Neural cell (in vitro differentiated cells): ENCODE measurements around the gene SIT1. TPM values are rescaled to one million over a fixed set of nuclear protein-coding genes. Genes with fewer than 3 reads are reported as not detected.

ENCODE experiments used
- H2AFZ ChIP-seq: fragments of 200-600, 300-800 bp; sonication (generic), shearing (Covaris generic); 2 replicates; pipeline ENCODE4 v1.6.0; 2014; ENCODE audit warnings: low read depth, mild to moderate bottlenecking, antibody characterized with exemption, low read length, moderate library complexity
- H3F3A ChIP-seq: fragments of 200-600 bp; shearing (Covaris generic); 2 replicates; pipeline ENCODE4 v1.6.1; 2016; ENCODE audit warnings: mild to moderate bottlenecking, moderate library complexity, mixed read lengths, antibody characterized with exemption, low read length; ENCODE audit not compliant: insufficient read depth, poor library complexity, severe bottlenecking
- H3K27ac ChIP-seq: fragments of 200-600, 300-800 bp; sonication (generic), shearing (Covaris generic); 2 replicates; pipeline ENCODE4 v1.5.1; 2014; ENCODE audit warnings: mild to moderate bottlenecking, low read length, moderate library complexity
- H3K27me3 ChIP-seq: fragments of 300-800, 200-600 bp; sonication (generic), shearing (Covaris generic); 2 replicates; pipeline ENCODE4 v1.6.0; 2014; ENCODE audit warnings: mild to moderate bottlenecking, low read depth, low read length, moderate library complexity; ENCODE audit not compliant: insufficient read depth
- H3K36me3 ChIP-seq: fragments of 300-800, 200-600 bp; sonication (generic), shearing (Covaris generic); 2 replicates; pipeline ENCODE4 v1.5.1; 2014; ENCODE audit warnings: mild to moderate bottlenecking, antibody characterized with exemption, low read length, moderate library complexity; ENCODE audit not compliant: insufficient read depth
- H3K4me2 ChIP-seq: fragments of 300-800, 200-600 bp; sonication (generic), shearing (Covaris generic); 2 replicates; pipeline ENCODE4 v1.6.0; 2014; ENCODE audit warnings: mild to moderate bottlenecking, low read length
- H3K4me3 ChIP-seq: fragments of 300-800, 200-600 bp; sonication (generic), shearing (Covaris generic); 2 replicates; pipeline ENCODE4 v1.5.1; 2014; ENCODE audit warnings: mild to moderate bottlenecking, low read length, moderate library complexity
- H3K79me2 ChIP-seq: fragments of 200-600 bp; shearing (Covaris generic); replicated peaks from 2 replicates; pipeline ENCODE4 v1.6.0; 2014; ENCODE audit warnings: mild to moderate bottlenecking, low read length, moderate library complexity; ENCODE audit not compliant: insufficient read depth
- H3K9ac ChIP-seq: fragments of 300-800, 200-600 bp; sonication (generic), shearing (Covaris generic); 2 replicates; pipeline ENCODE4 v1.6.1; 2016; ENCODE audit warnings: mild to moderate bottlenecking, low read length, mixed read lengths
- H3K9me2 ChIP-seq: fragments of 200-600 bp; shearing (Covaris generic); 2 replicates; pipeline ENCODE4 v1.6.1; 2016; ENCODE audit warnings: mild to moderate bottlenecking, low read length, mixed read lengths; ENCODE audit not compliant: insufficient read depth
- H3K9me3 ChIP-seq: fragments of 200-600, 300-800 bp; sonication (generic), shearing (Covaris generic); 2 replicates; pipeline ENCODE4 v1.6.1; 2016; ENCODE audit warnings: mild to moderate bottlenecking, mixed run types, low read length, moderate library complexity, mixed read lengths
- H4K20me1 ChIP-seq: fragments of 200-600 bp; shearing (Covaris generic); 2 replicates; pipeline ENCODE4 v1.6.1; 2016; ENCODE audit warnings: mild to moderate bottlenecking, mixed run types; ENCODE audit not compliant: insufficient read depth
- EP300 ChIP-seq: fragments of 450-650 bp; conservative IDR thresholded peaks from 2 replicates; pipeline ENCODE4 v1.6.1; 2014; ENCODE audit warnings: antibody characterized with exemption, mild to moderate bottlenecking, moderate library complexity; ENCODE audit not compliant: poor library complexity, severe bottlenecking
- EZH2 ChIP-seq: fragments of 200-600, 300-800 bp; shearing (Covaris generic), sonication (generic); IDR thresholded peaks from 2 replicates; pipeline ENCODE4 v1.6.1; 2014; ENCODE audit warnings: antibody characterized with exemption, low read length, borderline replicate concordance, mild to moderate bottlenecking; ENCODE audit not compliant: insufficient read depth, poor library complexity, severe bottlenecking
- MXI1 ChIP-seq: fragments of 450-650 bp; conservative IDR thresholded peaks from 2 replicates; pipeline ENCODE4 v1.6.1; 2014; ENCODE audit warnings: antibody characterized with exemption, mild to moderate bottlenecking; ENCODE audit not compliant: poor library complexity, severe bottlenecking
- POLR2AphosphoS5 ChIP-seq: IDR thresholded peaks from 2 replicates; pipeline ENCODE4 v1.6.1; 2012
- RAD21 ChIP-seq: fragments of 450-650 bp; conservative IDR thresholded peaks from 2 replicates; pipeline ENCODE4 v1.6.1; 2014; ENCODE audit warnings: antibody characterized with exemption, mild to moderate bottlenecking, moderate library complexity
- SMC3 ChIP-seq: fragments of 450-650 bp; conservative IDR thresholded peaks from 2 replicates; pipeline ENCODE4 v1.6.1; 2014; ENCODE audit warnings: antibody characterized with exemption, mild to moderate bottlenecking, moderate library complexity; ENCODE audit not compliant: poor library complexity
- TAF1 ChIP-seq: IDR thresholded peaks from 2 replicates; pipeline ENCODE4 v1.6.1; 2012; ENCODE audit warnings: low read depth
- polyA plus RNA-seq: library from polyadenylated mRNA; depleted of rRNA; stranded (reverse); fragments of >200 nt; gene quantifications from 2 replicates; pipeline ENCODE4 v1.2.3, GENCODE V29; 2014
- TF ChIP-seq, protein P1 (sequence below): fragments of 450-650 bp; IDR thresholded peaks from 2 replicates; pipeline ENCODE4 v1.5.1; 2014; ENCODE audit warnings: antibody characterized with exemption, mild to moderate bottlenecking, moderate library complexity; ENCODE audit not compliant: poor library complexity, severe bottlenecking
- TF ChIP-seq, protein P2 (sequence below): IDR thresholded peaks from 2 replicates; pipeline ENCODE4 v1.6.1; 2012; ENCODE audit warnings: borderline replicate concordance

Gene SIT1
- polyA plus RNA-seq, 1 donor from 2014 or later: not detected

DNA sequence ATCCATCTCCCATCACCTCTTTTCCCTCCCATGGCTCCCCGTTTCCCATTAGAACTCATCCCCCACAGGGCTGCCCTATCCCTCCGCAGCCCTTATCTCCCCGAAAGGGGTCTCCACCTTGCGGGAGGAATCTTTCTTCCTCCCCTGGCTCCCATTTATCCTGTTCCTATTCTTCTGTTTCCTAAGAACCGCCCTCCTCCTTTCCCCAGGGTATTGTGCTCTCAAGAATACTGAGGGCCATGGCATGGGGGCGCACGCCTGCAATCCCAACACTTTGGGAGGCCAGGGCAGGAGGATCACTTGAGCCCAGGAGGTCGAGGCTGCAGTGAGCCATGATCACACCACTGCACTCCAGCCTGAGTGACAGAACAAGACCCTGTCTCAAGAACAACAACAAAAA, 33.2 kb downstream of the SIT1 start:
- no peak overlapping the region for H3K4me2 ChIP-seq
- no peaks in the 10 kb centered on the region for H3K9me3 ChIP-seq
- no peaks in the 10 kb centered on the region for H3F3A ChIP-seq
- H3K36me3 ChIP-seq: no peaks in the 10 kb centered on the region
- H3K27ac ChIP-seq: no peak overlapping the region
- H3K9ac ChIP-seq: no peak overlapping the region
- no peaks in the 10 kb centered on the region for H3K79me2 ChIP-seq
- no peak for TF ChIP-seq POLR2AphosphoS5
- no peak for TF ChIP-seq EZH2
- TF ChIP-seq, protein P1, sequence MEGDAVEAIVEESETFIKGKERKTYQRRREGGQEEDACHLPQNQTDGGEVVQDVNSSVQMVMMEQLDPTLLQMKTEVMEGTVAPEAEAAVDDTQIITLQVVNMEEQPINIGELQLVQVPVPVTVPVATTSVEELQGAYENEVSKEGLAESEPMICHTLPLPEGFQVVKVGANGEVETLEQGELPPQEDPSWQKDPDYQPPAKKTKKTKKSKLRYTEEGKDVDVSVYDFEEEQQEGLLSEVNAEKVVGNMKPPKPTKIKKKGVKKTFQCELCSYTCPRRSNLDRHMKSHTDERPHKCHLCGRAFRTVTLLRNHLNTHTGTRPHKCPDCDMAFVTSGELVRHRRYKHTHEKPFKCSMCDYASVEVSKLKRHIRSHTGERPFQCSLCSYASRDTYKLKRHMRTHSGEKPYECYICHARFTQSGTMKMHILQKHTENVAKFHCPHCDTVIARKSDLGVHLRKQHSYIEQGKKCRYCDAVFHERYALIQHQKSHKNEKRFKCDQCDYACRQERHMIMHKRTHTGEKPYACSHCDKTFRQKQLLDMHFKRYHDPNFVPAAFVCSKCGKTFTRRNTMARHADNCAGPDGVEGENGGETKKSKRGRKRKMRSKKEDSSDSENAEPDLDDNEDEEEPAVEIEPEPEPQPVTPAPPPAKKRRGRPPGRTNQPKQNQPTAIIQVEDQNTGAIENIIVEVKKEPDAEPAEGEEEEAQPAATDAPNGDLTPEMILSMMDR: no peak
- TF ChIP-seq, protein P2, sequence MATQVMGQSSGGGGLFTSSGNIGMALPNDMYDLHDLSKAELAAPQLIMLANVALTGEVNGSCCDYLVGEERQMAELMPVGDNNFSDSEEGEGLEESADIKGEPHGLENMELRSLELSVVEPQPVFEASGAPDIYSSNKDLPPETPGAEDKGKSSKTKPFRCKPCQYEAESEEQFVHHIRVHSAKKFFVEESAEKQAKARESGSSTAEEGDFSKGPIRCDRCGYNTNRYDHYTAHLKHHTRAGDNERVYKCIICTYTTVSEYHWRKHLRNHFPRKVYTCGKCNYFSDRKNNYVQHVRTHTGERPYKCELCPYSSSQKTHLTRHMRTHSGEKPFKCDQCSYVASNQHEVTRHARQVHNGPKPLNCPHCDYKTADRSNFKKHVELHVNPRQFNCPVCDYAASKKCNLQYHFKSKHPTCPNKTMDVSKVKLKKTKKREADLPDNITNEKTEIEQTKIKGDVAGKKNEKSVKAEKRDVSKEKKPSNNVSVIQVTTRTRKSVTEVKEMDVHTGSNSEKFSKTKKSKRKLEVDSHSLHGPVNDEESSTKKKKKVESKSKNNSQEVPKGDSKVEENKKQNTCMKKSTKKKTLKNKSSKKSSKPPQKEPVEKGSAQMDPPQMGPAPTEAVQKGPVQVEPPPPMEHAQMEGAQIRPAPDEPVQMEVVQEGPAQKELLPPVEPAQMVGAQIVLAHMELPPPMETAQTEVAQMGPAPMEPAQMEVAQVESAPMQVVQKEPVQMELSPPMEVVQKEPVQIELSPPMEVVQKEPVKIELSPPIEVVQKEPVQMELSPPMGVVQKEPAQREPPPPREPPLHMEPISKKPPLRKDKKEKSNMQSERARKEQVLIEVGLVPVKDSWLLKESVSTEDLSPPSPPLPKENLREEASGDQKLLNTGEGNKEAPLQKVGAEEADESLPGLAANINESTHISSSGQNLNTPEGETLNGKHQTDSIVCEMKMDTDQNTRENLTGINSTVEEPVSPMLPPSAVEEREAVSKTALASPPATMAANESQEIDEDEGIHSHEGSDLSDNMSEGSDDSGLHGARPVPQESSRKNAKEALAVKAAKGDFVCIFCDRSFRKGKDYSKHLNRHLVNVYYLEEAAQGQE: no peak
- TF ChIP-seq MXI1: no peak
- no peak for TF ChIP-seq TAF1
- TF ChIP-seq SMC3: no peak
- TF ChIP-seq EP300: no peak
- TF ChIP-seq RAD21: no peak
- no peak overlapping the region for H3K4me3 ChIP-seq
- no peaks in the 10 kb centered on the region for H4K20me1 ChIP-seq
- no peak overlapping the region for H2AFZ ChIP-seq
- H3K9me2 ChIP-seq: no peaks in the 10 kb centered on the region
- H3K27me3 ChIP-seq: peaks cover 33% of the 10 kb centered on the region

DNA sequence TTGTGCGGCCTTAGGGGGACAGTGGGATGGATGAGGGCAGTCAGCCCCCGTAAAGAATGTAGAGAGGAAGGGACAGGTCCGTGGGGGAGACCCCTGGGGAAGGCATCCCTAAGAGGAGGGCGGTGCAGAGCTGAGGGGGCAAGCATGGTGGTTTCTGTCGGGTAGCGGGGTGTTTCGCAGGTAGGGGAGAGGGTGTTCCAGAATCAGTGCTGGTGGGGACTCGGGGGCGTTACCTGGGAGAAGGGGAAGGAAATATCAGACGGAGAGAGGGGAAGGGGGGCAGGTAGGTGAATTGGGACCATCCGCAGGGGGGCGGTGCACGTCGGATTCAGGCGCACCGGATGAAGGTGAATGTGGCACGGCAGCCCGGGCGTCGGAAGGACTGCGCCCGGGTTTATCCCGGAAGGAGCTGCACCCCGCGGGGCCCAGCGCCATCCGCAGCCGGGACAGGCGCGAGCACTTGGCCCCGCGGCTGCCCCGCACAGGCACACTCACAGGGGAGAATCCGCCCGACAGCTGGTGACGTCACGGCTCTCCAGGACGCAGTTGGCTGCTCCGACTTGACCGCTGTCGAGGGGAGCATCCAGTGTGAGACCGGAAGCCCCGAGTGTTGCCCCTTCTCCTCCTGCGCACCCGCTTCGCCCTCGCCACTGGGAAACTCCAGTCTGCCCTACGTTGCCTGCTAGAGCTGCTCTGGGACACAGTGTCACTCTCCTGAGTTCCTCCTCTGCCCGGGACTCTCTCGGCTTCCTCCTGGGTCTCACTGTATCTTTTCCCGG, 33.9 kb downstream of the SIT1 start:
- Histone ChIP-seq H2AFZ (no peak overlapping the region), H3K36me3 (no peaks in the 10 kb centered on the region), H3K4me3 (peak overlapping the region; percentile 25), H3K4me2 (no peak overlapping the region), H3K9ac (no peak overlapping the region), H4K20me1 (no peaks in the 10 kb centered on the region), H3K27me3 (peaks cover 33% of the 10 kb centered on the region), H3K79me2 (no peaks in the 10 kb centered on the region), H3F3A (no peaks in the 10 kb centered on the region), H3K9me2 (no peaks in the 10 kb centered on the region), H3K27ac (no peak overlapping the region), H3K9me3 (no peaks in the 10 kb centered on the region)
- TF ChIP-seq EZH2: no peak
- TF ChIP-seq RAD21: no peak
- TF ChIP-seq, protein P1: no peak
- TF ChIP-seq, protein P2: no peak
- no peak for TF ChIP-seq TAF1
